GM23338 (cell line): Measurements from ENCODE around the gene OR5AU1. TPM values are rescaled to one million over a fixed set of nuclear protein-coding genes. Genes with fewer than 3 reads are reported as not detected.

Source experiments
- ATAC-seq: fragments of 200-7000 bp; cut with Tn5 transposase; 3 replicates; pipeline ENCODE4 v1.9.1; 2020
- DNase-seq: peaks from one replicate; pipeline ENCODE4 v3.0.0-alpha.2; 2015; ENCODE audit warnings: low spot score
- H2AFZ ChIP-seq: fragments of 200-600 bp; sonication (generic); 2 replicates; pipeline ENCODE4 v1.8.0; 2016; ENCODE audit warnings: antibody characterized with exemption, mild to moderate bottlenecking, moderate library complexity
- H3F3A ChIP-seq: fragments of 200-600 bp; sonication (generic); replicated peaks from 2 replicates; pipeline ENCODE4 v1.8.0; 2017; ENCODE audit warnings: antibody characterized with exemption, mixed run types, low read depth
- H3K27ac ChIP-seq: fragments of 200-600 bp; sonication (generic); 2 replicates; pipeline ENCODE4 v1.6.1; 2016; ENCODE audit warnings: low read depth
- H3K27me3 ChIP-seq: fragments of 200-600 bp; sonication (generic); 2 replicates; pipeline ENCODE4 v1.8.0; 2016; ENCODE audit warnings: mild to moderate bottlenecking, mixed run types, moderate library complexity; ENCODE audit not compliant: insufficient read depth
- H3K36me3 ChIP-seq: fragments of 200-600 bp; sonication (generic); 2 replicates; pipeline ENCODE4 v1.8.0; 2016; ENCODE audit warnings: mild to moderate bottlenecking; ENCODE audit not compliant: insufficient read depth
- H3K4me1 ChIP-seq: fragments of 200-600 bp; sonication (generic); 2 replicates; pipeline ENCODE4 v1.8.0; 2016; ENCODE audit warnings: mild to moderate bottlenecking, moderate library complexity; ENCODE audit not compliant: insufficient read depth
- H3K4me2 ChIP-seq: fragments of 200-600 bp; sonication (generic); 2 replicates; pipeline ENCODE4 v1.7.1; 2017; ENCODE audit warnings: mixed run types
- H3K4me3 ChIP-seq: fragments of 200-600 bp; sonication (generic); 2 replicates; pipeline ENCODE4 v1.6.1; 2016; ENCODE audit warnings: mixed run types
- H3K79me2 ChIP-seq: fragments of 200-600 bp; sonication (generic); replicated peaks from 2 replicates; pipeline ENCODE4 v1.8.0; 2017; ENCODE audit warnings: mild to moderate bottlenecking; ENCODE audit not compliant: insufficient read depth
- H3K9me2 ChIP-seq: fragments of 200-600 bp; sonication (generic); 2 replicates; pipeline ENCODE4 v1.8.0; 2017; ENCODE audit not compliant: insufficient read depth
- H4K20me1 ChIP-seq: fragments of 200-600 bp; sonication (generic); replicated peaks from 2 replicates; pipeline ENCODE4 v1.8.0; 2017; ENCODE audit warnings: mild to moderate bottlenecking; ENCODE audit not compliant: insufficient read depth
- H3K27ac Mint-ChIP-seq: 2 replicates; pipeline ENCODE4 v1.8.0; 2020; ENCODE audit warnings: inconsistent platforms, mild to moderate bottlenecking, moderate library complexity, mixed read lengths
- H3K27me3 Mint-ChIP-seq: 3 replicates; pipeline ENCODE4 v1.8.0; 2022; ENCODE audit warnings: low read depth, mild to moderate bottlenecking, moderate library complexity, mixed read lengths, inconsistent platforms; ENCODE audit not compliant: insufficient read depth, poor library complexity
- H3K36me3 Mint-ChIP-seq: 3 replicates; pipeline ENCODE4 v1.8.0; 2021; ENCODE audit warnings: low read depth, mild to moderate bottlenecking, inconsistent platforms, moderate library complexity, mixed read lengths
- H3K4me1 Mint-ChIP-seq: 3 replicates; pipeline ENCODE4 v1.8.0; 2020; ENCODE audit warnings: mild to moderate bottlenecking, inconsistent platforms, mixed read lengths
- H3K4me3 Mint-ChIP-seq: 3 replicates; pipeline ENCODE4 v1.8.0; 2021; ENCODE audit warnings: moderate library complexity, mild to moderate bottlenecking, inconsistent platforms, mixed read lengths
- H3K9me3 Mint-ChIP-seq: 3 replicates; pipeline ENCODE4 v1.8.0; 2020; ENCODE audit warnings: moderate library complexity, mild to moderate bottlenecking, inconsistent platforms, mixed read lengths
- CTCF ChIP-seq, 2 experiments: fragments of 200-600 bp in 1 of 2; sonication (generic) in 1 of 2; conservative IDR thresholded peaks; 2 replicates each; pipeline versions ENCODE4 v1.5.1 to v1.6.1; 2016 to 2017; ENCODE audit warnings: antibody characterized with exemption in 2 of 2, low read depth in 2 of 2, mild to moderate bottlenecking in 2 of 2, moderate library complexity in 1 of 2
- EZH2phosphoT487 ChIP-seq: fragments of 200-600 bp; sonication (generic); IDR thresholded peaks from one replicate; pipeline ENCODE4 v1.8.1; 2018; ENCODE audit warnings: antibody characterized with exemption; ENCODE audit not compliant: unreplicated experiment
- JUNB ChIP-seq: IDR thresholded peaks from one replicate; pipeline ENCODE4 v1.6.1; 2016; ENCODE audit warnings: antibody characterized with exemption; ENCODE audit not compliant: unreplicated experiment
- NANOG ChIP-seq: IDR thresholded peaks from 2 replicates; pipeline ENCODE4 v1.6.1; 2016; ENCODE audit warnings: antibody characterized with exemption, borderline replicate concordance
- POLR2AphosphoS5 ChIP-seq: IDR thresholded peaks from 2 replicates; pipeline ENCODE4 v1.6.1; 2016; ENCODE audit warnings: antibody characterized with exemption, low read depth
- REST ChIP-seq: IDR thresholded peaks from one replicate; pipeline ENCODE4 v1.6.1; 2018; ENCODE audit warnings: antibody characterized with exemption; ENCODE audit not compliant: unreplicated experiment
- STAT1 ChIP-seq: IDR thresholded peaks from one replicate; pipeline ENCODE4 v1.6.1; 2016; ENCODE audit warnings: antibody characterized with exemption; ENCODE audit not compliant: unreplicated experiment
- polyA plus RNA-seq: library from polyadenylated mRNA; unstranded; fragments of >200 nt; fragmentation: Nextera tagmentation; extraction: Ambion mirVana; gene quantifications from 2 replicates; pipeline ENCODE4 v1.2.1, GENCODE V29; 2016
- total RNA-seq: library from RNA; depleted of rRNA; stranded (reverse); fragments of >200 nt; shearing (Covaris generic); gene quantifications from 2 replicates; pipeline ENCODE4 v1.2.3, GENCODE V29; 2014
- TF ChIP-seq, protein P1 (sequence below): fragments of 250-450 bp; sonication (Bioruptor Pico); IDR thresholded peaks from 2 replicates; pipeline ENCODE4 v1.5.0; 2020; ENCODE audit warnings: mild to moderate bottlenecking, moderate library complexity

OR5AU1 gene
- total and polyA plus RNA-seq, 2 experiments from 2014 or later = not detected

- Histone ChIP-seq H3K36me3 (no peaks in the 10 kb centered on the region), H3K27me3 (no peaks in the 10 kb centered on the region), H3K79me2 (no peaks in the 10 kb centered on the region; the same call in 1 of the 2 replicates), H3K27ac (no peak overlapping the region; the same call in 1 of the 2 replicates), H4K20me1 (no peaks in the 10 kb centered on the region), H3K4me3 (no peak overlapping the region), H3K9me2 (0 out of 2 replicates have a peak, but pooled peaks cover 3% of the 10 kb centered on the region), H3K4me2 (0 out of 2 replicates have a peak overlapping the region, but pooled peaks have one; percentile 9), H3K4me1 (peaks cover 31% of the 10 kb centered on the region), H2AFZ (peak overlapping the region; percentile 63), H3F3A (no peaks in the 10 kb centered on the region; the same call in none of the 2 replicates)
- H3K4me3 Mint-ChIP-seq = no peak overlapping the region
- ATAC-seq (no peak), DNase-seq (no peak)
- no peak overlapping the region; the same call in 1 of the 2 replicates for H3K27ac Mint-ChIP-seq
- peaks cover 2% of the 10 kb centered on the region for H3K27me3 Mint-ChIP-seq
- TF ChIP-seq POLR2AphosphoS5 = no peak
- TF ChIP-seq JUNB = no peak
- TF ChIP-seq NANOG = no peak
- TF ChIP-seq EZH2phosphoT487 = no peak
- no peak for TF ChIP-seq REST
- H3K36me3 Mint-ChIP-seq = no peaks in the 10 kb centered on the region
- no peaks in the 10 kb centered on the region; the same call in 2 of the 3 replicates for H3K9me3 Mint-ChIP-seq
- peaks cover 59% of the 10 kb centered on the region for H3K4me1 Mint-ChIP-seq
Observed at GRCh38 chr14:21107283-21107800, 48.5 kb downstream of the OR5AU1 start.

- Histone ChIP-seq H3K4me3 (no peak overlapping the region), H2AFZ (peak overlapping the region; percentile 63), H3K4me2 (peak overlapping the region; percentile 41; the same call in 1 of the 2 replicates), H3K27me3 (no peaks in the 10 kb centered on the region), H3K36me3 (no peaks in the 10 kb centered on the region), H3K27ac (no peak overlapping the region; the same call in 1 of the 2 replicates), H3K4me1 (peaks cover 36% of the 10 kb centered on the region), H3K79me2 (peaks cover 5% of the 10 kb centered on the region; the same call in 1 of the 2 replicates), H4K20me1 (no peaks in the 10 kb centered on the region), H3F3A (no peaks in the 10 kb centered on the region; the same call in none of the 2 replicates), H3K9me2 (0 out of 2 replicates have a peak, but pooled peaks cover 3% of the 10 kb centered on the region)
- Mint-ChIP-seq H3K27ac (no peak overlapping the region; the same call in 1 of the 2 replicates), H3K4me1 (peaks cover 66% of the 10 kb centered on the region), H3K36me3 (no peaks in the 10 kb centered on the region), H3K27me3 (peaks cover 4% of the 10 kb centered on the region), H3K4me3 (peak overlapping the region; percentile 26; the same call in 1 of the 3 replicates), H3K9me3 (no peaks in the 10 kb centered on the region; the same call in 2 of the 3 replicates)
- DNase-seq = peak; percentile 93
- ATAC-seq = peak; percentile 50
- TF ChIP-seq, protein P1, sequence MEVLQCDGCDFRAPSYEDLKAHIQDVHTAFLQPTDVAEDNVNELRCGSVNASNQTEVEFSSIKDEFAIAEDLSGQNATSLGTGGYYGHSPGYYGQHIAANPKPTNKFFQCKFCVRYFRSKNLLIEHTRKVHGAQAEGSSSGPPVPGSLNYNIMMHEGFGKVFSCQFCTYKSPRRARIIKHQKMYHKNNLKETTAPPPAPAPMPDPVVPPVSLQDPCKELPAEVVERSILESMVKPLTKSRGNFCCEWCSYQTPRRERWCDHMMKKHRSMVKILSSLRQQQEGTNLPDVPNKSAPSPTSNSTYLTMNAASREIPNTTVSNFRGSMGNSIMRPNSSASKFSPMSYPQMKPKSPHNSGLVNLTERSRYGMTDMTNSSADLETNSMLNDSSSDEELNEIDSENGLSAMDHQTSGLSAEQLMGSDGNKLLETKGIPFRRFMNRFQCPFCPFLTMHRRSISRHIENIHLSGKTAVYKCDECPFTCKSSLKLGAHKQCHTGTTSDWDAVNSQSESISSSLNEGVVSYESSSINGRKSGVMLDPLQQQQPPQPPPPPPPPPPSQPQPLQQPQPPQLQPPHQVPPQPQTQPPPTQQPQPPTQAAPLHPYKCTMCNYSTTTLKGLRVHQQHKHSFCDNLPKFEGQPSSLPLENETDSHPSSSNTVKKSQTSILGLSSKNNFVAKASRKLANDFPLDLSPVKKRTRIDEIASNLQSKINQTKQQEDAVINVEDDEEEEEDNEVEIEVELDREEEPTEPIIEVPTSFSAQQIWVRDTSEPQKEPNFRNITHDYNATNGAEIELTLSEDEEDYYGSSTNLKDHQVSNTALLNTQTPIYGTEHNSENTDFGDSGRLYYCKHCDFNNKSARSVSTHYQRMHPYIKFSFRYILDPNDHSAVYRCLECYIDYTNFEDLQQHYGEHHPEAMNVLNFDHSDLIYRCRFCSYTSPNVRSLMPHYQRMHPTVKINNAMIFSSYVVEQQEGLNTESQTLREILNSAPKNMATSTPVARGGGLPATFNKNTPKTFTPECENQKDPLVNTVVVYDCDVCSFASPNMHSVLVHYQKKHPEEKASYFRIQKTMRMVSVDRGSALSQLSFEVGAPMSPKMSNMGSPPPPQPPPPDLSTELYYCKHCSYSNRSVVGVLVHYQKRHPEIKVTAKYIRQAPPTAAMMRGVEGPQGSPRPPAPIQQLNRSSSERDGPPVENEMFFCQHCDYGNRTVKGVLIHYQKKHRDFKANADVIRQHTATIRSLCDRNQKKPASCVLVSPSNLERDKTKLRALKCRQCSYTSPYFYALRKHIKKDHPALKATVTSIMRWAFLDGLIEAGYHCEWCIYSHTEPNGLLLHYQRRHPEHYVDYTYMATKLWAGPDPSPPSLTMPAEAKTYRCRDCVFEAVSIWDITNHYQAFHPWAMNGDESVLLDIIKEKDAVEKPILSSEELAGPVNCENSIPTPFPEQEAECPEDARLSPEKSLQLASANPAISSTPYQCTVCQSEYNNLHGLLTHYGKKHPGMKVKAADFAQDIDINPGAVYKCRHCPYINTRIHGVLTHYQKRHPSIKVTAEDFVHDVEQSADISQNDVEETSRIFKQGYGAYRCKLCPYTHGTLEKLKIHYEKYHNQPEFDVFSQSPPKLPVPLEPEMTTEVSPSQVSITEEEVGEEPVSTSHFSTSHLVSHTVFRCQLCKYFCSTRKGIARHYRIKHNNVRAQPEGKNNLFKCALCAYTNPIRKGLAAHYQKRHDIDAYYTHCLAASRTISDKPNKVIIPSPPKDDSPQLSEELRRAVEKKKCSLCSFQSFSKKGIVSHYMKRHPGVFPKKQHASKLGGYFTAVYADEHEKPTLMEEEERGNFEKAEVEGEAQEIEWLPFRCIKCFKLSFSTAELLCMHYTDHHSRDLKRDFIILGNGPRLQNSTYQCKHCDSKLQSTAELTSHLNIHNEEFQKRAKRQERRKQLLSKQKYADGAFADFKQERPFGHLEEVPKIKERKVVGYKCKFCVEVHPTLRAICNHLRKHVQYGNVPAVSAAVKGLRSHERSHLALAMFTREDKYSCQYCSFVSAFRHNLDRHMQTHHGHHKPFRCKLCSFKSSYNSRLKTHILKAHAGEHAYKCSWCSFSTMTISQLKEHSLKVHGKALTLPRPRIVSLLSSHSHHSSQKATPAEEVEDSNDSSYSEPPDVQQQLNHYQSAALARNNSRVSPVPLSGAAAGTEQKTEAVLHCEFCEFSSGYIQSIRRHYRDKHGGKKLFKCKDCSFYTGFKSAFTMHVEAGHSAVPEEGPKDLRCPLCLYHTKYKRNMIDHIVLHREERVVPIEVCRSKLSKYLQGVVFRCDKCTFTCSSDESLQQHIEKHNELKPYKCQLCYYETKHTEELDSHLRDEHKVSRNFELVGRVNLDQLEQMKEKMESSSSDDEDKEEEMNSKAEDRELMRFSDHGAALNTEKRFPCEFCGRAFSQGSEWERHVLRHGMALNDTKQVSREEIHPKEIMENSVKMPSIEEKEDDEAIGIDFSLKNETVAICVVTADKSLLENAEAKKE (CRISPR knock-in tag) = no peak
- TF ChIP-seq STAT1 = no peak
- peak; percentile 95 to 98 for TF ChIP-seq CTCF (conservative IDR thresholded peaks at IDR 0.05; ENCODE audit: low read depth in 2 of 2)
Observed at GRCh38 chr14:21106498-21107282, 49.2 kb downstream of the OR5AU1 start.
